H54 (cell line): ENCODE data around the gene ZSCAN31.
A peak's percentile ranks its signal among the peaks of the same experiment; 100 is the strongest.
"Not testable (repeated sequence)": the region's sequence is repeated elsewhere in the genome, so short reads cannot be mapped to it uniquely, and the experiment has no call there.

Experiments used
- DNase-seq: peaks from one replicate; pipeline ENCODE4 v3.0.0; 2011; ENCODE audit warnings: low spot score, mixed read lengths; ENCODE audit not compliant: insufficient read length
- FAIRE-seq: peaks from 3 replicates; lab custom pipeline; 2011; peaks lifted over from hg19 to GRCh38; lab: Jason Lieb, UNC
- POLR2A ChIP-seq: IDR thresholded peaks from 2 replicates; pipeline ENCODE4 v1.6.1; 2011; ENCODE audit warnings: low read depth, mild to moderate bottlenecking, low read length

ZSCAN31 gene

DNA sequence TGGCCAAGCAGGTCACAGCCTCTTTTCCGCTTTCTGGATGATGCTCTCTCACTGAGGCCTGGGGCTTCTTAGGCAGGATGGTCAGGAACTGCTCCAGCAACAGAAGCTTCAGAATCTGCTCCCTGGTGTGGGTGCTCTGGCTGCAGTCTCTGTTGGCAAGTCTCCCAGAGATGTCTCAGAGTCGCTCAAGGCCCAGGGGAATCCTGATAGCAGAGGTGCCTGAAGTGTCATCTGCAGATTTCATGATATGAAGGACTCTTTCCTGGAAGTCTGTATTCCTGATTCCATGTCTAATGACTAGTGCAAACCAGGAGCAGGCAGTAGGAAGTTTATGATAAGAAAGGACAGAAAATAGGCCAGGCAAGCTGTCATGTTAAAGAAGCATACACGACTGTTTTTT lies 20.3 kb downstream of the ZSCAN31 start:
- no peak for FAIRE-seq
- DNase-seq: no peak
- no peak for TF ChIP-seq POLR2A

DNA sequence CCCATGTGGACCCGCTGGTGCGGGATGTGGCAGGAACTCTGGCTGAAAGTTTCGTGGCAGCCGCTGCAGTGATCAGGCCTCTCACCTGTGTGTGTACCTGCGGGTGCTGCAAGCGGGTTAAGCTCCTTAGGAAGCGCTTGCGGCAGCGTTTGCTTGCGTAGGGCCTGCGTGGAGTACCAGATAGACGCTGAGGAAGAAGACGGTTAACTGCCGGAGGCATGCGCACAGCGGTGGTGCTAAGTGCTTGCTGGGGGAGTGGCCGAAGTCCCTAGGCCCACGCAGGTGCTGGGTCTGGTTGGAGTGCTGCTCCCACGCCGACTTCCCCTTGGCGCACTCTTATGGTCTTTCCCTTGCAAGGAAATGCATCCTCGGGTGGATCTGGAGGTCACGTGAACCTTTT lies 23.0 kb downstream of the ZSCAN31 start:
- no peak for TF ChIP-seq POLR2A
- DNase-seq: no peak
- FAIRE-seq: no peak

DNA sequence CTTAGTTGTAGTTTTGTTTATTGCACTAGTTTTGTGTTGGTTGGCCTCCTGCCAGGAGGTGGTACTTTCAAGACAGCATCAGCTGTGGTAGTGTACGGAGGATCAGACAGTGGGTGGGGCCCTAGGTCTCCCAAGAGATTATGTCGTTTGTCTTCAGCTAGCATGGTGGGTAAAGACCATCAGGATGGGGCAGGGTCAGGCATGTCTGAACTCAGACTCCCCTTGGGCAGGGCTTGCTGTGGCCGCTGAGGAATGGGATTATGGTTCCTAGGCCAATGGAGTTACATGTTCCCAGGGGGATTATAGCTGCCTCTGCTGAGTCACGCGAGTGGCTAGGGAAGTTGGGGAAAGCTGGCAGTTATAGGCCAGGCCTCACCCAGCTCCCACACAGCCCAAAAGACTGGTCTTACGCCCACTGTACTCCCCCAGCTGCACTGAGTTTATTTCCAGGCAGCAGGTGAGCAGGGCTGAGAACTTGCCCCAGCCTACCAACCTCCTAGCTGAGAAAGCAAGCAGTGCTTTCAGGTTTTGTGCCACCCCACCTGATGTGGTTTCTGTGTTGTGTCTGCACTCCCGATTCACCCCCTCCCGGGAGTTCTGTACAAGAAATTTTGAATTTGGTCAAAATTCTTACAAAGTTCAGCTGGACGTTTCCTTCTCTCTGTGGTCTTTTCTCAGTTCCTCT lies 24.7 kb downstream of the ZSCAN31 start:
- FAIRE-seq (no peak), DNase-seq (no peak)
- no peak for TF ChIP-seq POLR2A

DNA sequence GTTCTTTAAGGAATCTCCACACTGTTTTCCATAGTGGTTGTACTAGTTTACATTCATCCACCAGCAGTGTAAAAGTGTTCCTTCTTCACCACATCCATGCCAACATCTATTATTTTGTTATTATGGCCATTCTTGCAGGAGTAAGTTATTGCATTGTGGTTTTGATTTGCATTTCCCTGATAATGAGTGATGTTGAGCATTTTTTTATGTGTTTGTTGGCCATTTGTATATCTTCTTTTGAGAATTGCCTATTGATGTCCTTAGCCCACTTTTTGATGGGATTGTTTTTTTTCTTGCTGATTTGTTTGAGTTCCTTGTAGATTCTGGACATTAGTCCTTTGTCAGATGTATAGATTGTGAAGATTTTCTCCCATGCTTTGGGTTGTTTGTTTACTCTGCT lies 29.6 kb downstream of the ZSCAN31 start:
- not testable (repeated sequence) for DNase-seq
- peak; percentile 11 for FAIRE-seq

DNA sequence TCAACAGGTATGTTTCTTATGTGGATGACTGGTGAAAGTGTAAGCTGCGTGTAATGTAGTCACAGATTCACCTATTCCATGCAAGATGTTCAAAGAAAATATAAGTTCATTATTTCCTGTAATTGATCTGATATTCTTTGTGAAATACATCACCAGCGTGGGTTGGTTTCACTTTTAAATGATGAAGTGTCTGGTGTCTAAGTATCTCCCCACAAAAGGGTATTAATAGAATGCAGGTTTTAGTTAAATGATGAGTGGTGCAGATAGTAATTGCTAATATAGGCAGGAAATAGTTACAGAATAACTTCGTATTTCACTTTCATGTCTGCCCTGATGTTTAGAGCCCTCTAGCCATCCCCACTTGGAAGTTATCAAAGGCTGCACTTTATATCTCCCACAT lies 32.4 kb downstream of the ZSCAN31 start:
- no peak for FAIRE-seq
- no peak for DNase-seq
- no peak for TF ChIP-seq POLR2A

DNA sequence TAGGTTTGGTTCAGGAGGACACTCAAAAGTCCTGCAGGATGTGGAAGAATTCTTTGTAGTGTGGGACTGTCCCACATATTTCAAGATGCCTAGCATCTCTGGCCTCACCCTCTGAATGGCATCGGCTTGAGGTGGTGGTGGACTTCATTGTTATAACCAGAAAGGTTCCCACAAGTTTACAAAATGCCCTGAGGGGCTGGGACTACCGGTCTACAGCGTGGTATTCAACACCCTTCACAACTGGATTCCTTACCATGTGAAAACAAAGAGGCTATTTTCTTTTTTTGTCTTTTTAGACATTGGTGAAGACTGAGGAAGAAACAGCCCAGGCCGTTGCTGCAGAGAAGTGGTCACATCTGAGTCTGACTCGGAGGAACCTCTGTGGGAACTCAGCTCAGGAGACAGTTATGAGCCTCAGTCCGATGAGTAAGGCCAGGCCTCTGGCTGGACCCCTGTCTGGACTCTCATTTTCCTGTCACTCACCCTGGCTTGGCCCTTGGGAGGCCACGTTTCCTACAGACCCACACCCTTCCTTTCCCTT lies 39.4 kb downstream of the ZSCAN31 start:
- DNase-seq (no peak), FAIRE-seq (no peak)
- no peak for TF ChIP-seq POLR2A

DNA sequence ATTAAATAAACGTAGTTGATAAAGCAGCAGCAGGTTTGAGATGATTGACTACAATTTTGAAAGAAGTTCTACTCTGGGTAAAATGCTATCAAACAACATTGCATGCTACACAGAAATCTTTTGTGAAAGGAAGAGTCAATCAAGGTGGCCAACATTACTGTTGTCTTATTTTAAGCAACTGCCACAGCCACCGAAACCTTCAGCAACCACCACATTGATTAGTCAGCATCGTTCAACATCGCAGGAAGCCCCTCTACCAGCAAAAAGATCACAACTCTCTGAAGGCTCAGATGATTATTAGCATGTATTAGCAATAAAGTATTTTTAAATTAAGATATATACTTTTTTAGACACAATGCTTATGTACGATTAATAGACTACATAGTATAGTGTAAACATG lies 40.6 kb downstream of the ZSCAN31 start:
- FAIRE-seq (no peak), DNase-seq (no peak)
- no peak for TF ChIP-seq POLR2A

DNA sequence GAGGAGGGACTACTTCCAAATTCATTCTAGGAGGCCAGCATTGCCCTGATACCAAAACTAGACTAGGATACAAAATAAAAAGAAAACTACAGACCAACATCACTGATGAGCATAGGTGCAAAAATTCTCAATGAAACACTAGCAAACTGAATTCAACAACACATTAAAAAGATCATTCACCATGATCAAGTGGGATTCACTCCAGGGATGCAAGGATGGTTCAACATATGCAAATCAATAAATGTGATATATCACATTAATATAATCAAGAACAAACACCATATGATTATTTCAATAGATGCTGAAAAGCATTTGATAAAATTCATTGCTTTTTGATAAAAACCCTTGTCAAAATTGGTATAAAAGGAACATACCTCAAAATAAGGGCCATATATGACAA lies 44.4 kb downstream of the ZSCAN31 start:
- FAIRE-seq: no peak
- no peak for TF ChIP-seq POLR2A
- no peak for DNase-seq

DNA sequence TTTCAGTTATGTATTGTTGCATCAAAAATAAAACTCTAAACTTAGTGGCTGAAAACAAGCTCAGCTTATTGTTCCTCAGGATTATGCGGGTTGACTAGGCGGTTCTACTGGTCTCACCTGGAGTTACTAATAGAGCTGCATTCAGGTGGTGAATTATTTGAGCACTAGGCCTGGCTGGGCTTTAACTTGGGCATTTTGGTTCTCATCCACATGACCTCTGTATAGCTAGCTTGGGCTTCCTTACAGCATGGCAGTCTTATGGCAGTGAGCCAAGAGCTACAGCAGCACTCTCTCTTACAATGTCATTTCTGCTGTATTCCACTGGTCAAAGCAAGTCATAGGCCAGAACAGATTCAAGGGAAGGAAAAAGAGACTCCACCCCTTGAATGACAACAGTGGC lies 53.0 kb downstream of the ZSCAN31 start:
- FAIRE-seq (no peak), DNase-seq (no peak)
- TF ChIP-seq POLR2A: no peak

DNA sequence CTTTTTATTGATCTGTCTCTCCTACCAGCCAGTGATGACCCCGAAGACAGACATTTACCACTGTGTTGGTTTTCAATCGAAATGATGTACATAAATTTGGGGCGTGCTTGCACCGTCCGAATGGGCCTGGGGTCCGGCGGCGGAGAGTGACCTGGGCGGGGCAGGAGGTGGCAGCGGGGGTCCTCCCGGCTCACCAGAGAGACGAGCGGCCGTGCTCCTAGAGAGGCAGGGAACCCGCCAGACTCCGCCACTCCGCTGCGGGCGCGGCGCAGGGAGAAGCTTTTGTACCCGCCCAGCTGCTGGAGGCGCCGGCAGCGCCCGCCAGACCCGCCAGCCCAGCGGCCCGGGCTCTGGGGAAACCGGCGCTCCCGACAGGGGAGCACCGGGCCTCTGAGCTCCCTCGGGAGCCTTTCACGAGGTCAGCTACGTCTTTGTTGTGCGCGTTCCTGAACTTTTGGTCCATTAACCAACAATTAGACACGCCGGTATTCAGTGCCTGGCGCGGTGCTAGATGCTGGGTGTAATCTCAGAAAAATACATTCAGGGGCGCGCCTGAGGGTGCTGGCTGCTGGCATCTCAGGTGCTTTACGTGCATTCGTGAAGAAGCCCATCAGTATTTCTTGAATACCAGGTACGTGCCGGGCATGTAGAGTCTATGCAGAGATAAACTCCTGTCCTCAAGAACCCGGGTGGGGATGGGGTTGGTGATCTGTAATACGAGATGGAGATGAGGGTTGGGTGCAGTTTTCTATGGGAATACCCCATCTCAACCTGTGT lies 54.5 kb downstream of the ZSCAN31 start, which contains the start of gene PGBD1:
TSS of gene PGBD1 (plus strand) at position 285 of the 777 bp plus-strand sequence. CDS start 2,242 bp downstream, outside the sequence.
- DNase-seq: peak; percentile 68
- TF ChIP-seq POLR2A: peak; percentile 57
- no peak for FAIRE-seq

DNA sequence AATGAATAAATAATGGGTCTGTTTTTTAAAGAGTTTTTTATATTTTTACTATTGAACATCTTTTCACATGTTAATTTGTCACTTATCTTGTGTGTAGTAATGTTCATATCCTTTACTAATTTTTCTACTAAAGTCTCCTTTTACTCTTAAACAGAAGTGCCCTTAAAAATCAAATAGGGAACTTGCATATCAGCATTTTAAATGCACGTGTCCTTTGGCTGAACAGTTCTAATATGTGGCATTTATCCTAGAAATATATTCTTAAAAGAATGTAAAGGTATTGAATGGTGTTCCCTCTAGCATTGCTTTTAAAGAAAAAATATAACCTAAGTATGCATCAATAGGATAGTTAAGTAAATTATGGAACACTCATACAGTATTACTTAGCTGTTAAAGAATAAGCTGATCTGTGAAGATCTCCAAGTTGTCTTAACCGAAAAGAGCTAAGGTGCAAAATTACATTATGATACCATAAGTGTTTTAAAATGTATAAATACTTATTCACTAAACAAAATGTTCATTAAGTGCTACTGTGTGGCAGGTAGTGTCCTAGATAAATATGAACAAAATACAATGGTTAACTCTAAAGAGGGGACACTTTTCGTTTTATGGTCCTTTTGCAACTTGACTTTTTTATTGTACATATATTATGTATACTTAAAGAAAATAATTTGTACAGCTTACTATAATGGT lies 55.2 kb downstream of the ZSCAN31 start:
- FAIRE-seq (no peak), DNase-seq (no peak)
- TF ChIP-seq POLR2A: no peak

DNA sequence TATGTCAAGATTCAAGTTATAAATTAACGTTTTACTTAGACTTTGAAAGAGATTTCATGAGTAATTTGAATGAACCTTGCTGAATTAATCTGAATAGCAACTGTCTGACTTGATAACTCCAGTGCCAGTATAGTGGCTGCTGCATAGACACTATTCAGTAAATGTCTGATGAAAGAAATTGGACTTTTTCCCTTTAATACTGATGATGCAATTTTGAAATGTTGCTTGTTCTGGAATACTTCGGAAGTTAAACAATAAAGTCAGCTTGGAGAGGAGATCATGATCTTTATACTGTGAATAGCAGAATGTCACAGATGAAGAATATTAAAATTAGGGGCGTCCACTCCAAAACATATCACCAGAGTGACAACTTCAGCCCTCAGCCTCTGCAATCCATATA lies 58.2 kb downstream of the ZSCAN31 start:
- DNase-seq (no peak), FAIRE-seq (no peak)
- TF ChIP-seq POLR2A: no peak

DNA sequence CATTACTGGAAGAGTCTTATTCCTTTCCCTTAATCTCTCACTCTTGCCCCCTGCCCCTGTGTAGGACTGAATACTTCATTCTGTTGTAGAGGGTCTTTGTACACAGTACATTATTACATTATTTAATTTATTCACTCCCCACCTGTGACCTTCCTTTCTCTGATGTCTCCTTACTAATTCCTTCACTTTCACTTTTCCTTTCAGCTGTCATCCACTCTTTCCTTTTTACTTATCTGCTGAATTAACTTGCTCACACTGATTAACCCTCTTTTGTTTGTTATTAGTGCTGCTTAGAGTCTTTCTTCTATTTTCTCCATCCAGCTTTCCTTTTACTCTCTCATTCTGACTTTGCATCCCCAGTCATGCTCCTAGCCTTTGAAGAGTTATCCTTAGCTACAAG lies 61.1 kb downstream of the ZSCAN31 start:
- no peak for FAIRE-seq
- TF ChIP-seq POLR2A: no peak
- no peak for DNase-seq
